Measurements from ENCODE around the gene ONECUT1.
"Not testable (repeated sequence)": the region's sequence is repeated elsewhere in the genome, so short reads cannot be mapped to it uniquely, and the experiment has no call there.

The ONECUT1 gene

GRCh38 chr15:52790169-52790708, at the start of gene ONECUT1:
TSS of gene ONECUT1 (minus strand) at chr15:52790336. CDS start at chr15:52789884, 452 bp downstream.
- DNase-seq (ENCODE audit: low read depth): peak; percentile 41

- DNase-seq (ENCODE audit: low read depth): no peak
Observed at GRCh38 chr15:52834379-52834778, 44.2 kb upstream of the ONECUT1 start.

GRCh38 chr15:52824169-52824942, 34.2 kb upstream of the ONECUT1 start:
- not testable (repeated sequence) for DNase-seq (ENCODE audit: low read depth)

- DNase-seq (ENCODE audit: low read depth): no peak
Observed at GRCh38 chr15:52822475-52822874, 32.3 kb upstream of the ONECUT1 start.

GRCh38 chr15:52819253-52819652, 29.1 kb upstream of the ONECUT1 start:
- no peak for DNase-seq (ENCODE audit: low read depth)

GRCh38 chr15:52815899-52816298, 25.8 kb upstream of the ONECUT1 start:
- DNase-seq (ENCODE audit: low read depth): not testable (repeated sequence)

GRCh38 chr15:52808996-52809395, 18.9 kb upstream of the ONECUT1 start:
- no peak for DNase-seq (ENCODE audit: low read depth)

- no peak for DNase-seq (ENCODE audit: low read depth)
Observed at GRCh38 chr15:52808441-52808840, 18.3 kb upstream of the ONECUT1 start.

- DNase-seq (ENCODE audit: low read depth): no peak
Observed at GRCh38 chr15:52806284-52806655, 16.1 kb upstream of the ONECUT1 start.

GRCh38 chr15:52805351-52806283, 15.5 kb upstream of the ONECUT1 start:
- no peak for DNase-seq (ENCODE audit: low read depth)

GRCh38 chr15:52804526-52805081, 14.5 kb upstream of the ONECUT1 start:
- DNase-seq (ENCODE audit: low read depth): no peak

GRCh38 chr15:52803467-52804306, 13.6 kb upstream of the ONECUT1 start:
- no peak for DNase-seq (ENCODE audit: low read depth)

GRCh38 chr15:52803108-52803466, 13.0 kb upstream of the ONECUT1 start:
- DNase-seq (ENCODE audit: low read depth): no peak

GRCh38 chr15:52802110-52802509, 12.0 kb upstream of the ONECUT1 start:
- no peak for DNase-seq (ENCODE audit: low read depth)

GRCh38 chr15:52801748-52802085, 11.6 kb upstream of the ONECUT1 start:
- no peak for DNase-seq (ENCODE audit: low read depth)

GRCh38 chr15:52800828-52801747, 11.0 kb upstream of the ONECUT1 start:
- no peak for DNase-seq (ENCODE audit: low read depth)

- no peak for DNase-seq (ENCODE audit: low read depth)
Observed at GRCh38 chr15:52799145-52799811, 9.1 kb upstream of the ONECUT1 start.

GRCh38 chr15:52798529-52799101, 8.5 kb upstream of the ONECUT1 start:
- no peak for DNase-seq (ENCODE audit: low read depth)

GRCh38 chr15:52797625-52798501, 7.7 kb upstream of the ONECUT1 start:
- no peak for DNase-seq (ENCODE audit: low read depth)
